ENCODE results near the gene IL31.
"Not testable (repeated sequence)": the region's sequence is repeated elsewhere in the genome, so short reads cannot be mapped to it uniquely, and the experiment has no call there.

IL31 gene

GRCh38 chr12:122190842-122191668 lies 17.0 kb upstream of the IL31 start:
- peak; percentile 43 for DNase-seq

GRCh38 chr12:122189626-122190475 lies 15.8 kb upstream of the IL31 start:
- DNase-seq, result no peak

DNA sequence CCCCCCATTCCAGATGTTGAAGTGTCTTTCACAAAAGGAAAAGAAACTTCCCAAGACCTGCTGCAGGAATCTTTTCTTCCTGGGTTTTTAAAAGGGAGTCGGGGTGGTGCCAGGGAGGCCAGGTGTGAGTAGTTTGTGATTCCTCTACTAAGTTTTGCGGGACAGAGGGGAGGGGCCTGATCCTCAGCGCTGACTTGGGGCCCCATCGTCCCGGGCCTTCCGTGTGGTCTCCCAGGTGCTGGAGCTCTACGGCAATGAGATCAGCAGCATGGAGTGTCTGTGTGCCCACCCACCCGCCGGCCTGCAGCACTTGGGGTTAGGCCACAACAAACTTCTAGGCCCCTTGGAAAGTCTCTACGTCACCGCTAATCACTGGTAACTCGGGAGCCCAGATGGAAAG lies 13.4 kb upstream of the IL31 start:
- DNase-seq, result no peak

- DNase-seq, result no peak
These were observed 11.6 kb upstream of the IL31 start for GRCh38 chr12:122185494-122186082.

DNA sequence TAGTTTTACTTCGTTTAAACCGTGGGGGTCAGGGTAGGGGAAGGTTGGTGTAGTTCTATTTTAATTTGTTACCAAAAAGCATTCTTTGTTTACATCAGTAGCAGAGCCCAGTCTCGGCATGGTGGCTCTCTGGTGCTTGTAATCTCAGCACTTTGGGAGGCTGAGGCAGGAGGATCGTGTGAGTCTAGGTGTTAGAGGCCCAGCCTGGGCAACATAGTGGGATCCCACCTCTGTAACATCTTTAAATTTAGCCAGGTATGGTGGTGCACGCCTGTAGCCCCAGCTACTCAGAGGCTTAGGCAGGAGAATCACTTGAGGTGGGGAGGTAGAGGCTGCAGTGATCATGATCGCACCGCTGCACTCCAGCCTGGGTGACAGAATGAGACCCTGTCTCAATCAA lies 11.1 kb upstream of the IL31 start:
- no peak for DNase-seq

GRCh38 chr12:122184517-122184916 lies 10.5 kb upstream of the IL31 start:
- DNase-seq, result no peak

DNA sequence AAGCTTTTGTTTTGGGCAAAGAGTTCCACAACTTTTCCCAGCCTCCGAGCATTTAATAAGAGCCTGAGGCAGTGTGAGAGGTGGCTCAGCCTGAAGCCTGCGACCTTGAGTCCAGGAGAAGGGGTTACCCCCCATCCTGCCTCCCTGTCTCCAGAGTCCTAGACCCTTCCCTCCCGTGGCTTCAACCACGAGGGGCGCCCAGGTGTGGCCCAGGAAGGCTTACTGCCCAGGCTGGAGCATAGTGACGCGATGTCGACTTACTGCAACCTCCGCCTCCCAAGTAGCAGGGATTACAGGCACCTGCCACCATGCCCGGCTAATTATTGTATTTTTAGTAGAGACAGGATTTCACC lies 9.5 kb upstream of the IL31 start:
- no peak for DNase-seq

DNA sequence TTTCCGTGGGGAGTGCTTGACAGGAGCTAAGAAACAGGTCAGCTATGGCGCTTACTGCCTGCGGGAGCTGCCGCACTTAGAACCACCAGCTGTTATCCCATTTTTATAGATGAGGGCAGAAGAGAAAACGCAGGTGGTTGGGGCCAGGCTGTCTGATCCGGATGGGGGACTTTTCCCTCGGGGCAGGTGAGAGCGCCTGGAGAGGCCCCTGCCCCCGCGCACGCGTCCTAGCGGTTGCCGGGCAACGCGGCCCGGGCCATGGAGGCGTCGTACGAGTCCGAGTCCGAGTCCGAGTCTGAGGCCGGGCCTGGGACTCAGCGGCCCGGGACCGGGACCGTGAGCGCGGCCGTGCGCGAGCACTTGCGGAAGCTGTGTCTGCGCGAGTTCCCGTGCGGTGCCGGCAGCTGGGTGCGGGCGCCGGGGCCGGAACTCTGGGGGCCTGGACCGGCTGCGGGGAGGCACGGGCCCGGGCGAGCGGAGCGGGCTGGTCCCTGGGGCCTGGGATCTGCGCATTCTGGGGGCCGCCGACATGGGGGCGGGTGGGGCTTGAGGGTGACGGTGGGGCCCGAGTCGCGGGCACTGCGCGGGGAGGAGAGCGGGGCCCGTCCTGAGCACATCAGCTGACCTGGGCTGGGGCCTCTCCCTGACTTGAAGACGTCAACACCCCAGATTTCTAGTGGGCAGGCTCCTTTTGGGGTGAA lies 9.0 kb upstream of the IL31 start, which contains the start of gene LRRC43:
Gene LRRC43, plus strand, starts transcription at position 237 of the 701 bp plus-strand sequence. Its CDS starts 22 bp downstream, at position 259.
- DNase-seq, result peak; percentile 36

GRCh38 chr12:122176473-122176872 lies 2.5 kb upstream of the IL31 start:
- DNase-seq, result not testable (repeated sequence)

DNA sequence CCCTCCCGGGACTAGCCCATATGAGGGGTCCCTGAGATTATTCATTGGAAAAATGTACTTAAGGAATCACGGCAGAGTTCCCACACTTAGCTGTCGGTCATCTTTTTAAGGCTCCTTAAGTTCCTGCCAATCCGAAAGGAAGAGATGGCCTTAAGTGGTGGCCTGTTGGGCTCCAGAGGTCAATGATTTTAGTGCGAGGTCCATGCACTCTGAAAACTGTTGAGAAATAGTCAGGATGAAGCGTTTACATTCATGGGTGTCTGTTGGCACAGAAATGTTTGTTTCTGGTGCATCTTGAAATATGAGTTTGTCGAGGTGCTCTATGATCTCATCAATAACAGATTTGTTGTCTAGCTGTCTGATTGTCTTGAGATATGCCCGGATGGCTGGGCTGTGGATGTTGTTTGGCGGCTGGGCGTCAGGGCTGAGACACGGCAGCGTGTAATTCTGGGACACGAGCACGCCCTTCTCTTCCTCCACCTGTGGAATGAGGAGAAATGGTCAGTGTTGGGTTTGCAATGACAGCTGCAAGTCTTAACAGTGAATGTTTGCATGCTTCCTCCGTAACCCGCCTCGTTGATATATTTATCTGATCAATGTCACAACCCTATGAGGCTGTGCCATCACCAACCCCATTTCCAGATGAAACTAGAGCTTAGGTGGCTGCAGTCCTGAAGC lies 1.6 kb downstream of the IL31 start:
- DNase-seq, result no peak

DNA sequence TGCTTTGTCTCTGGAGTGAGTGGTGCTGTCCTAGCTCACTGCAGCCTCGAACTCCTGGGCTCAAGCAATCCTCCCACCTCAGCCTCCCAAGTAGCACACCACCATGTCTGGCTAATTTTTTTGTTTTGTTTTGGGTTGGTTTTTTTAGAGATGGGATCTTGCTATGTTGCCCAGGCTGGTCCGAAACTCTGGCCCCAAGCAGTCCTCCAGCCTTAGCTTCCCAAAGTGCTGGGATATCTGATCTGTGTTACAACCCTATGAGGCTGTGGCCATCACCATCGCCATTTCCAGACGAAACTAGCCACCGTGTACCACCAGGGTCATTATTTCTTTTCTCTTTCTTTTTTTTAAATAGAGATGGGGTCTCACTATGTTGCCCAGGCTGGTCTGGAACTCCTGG lies 2.6 kb downstream of the IL31 start:
- DNase-seq, result no peak

- DNase-seq, result no peak
These were observed 5.5 kb downstream of the IL31 start for GRCh38 chr12:122168492-122168891.

- DNase-seq, result no peak
These were observed 6.6 kb downstream of the IL31 start for GRCh38 chr12:122167356-122167925.

DNA sequence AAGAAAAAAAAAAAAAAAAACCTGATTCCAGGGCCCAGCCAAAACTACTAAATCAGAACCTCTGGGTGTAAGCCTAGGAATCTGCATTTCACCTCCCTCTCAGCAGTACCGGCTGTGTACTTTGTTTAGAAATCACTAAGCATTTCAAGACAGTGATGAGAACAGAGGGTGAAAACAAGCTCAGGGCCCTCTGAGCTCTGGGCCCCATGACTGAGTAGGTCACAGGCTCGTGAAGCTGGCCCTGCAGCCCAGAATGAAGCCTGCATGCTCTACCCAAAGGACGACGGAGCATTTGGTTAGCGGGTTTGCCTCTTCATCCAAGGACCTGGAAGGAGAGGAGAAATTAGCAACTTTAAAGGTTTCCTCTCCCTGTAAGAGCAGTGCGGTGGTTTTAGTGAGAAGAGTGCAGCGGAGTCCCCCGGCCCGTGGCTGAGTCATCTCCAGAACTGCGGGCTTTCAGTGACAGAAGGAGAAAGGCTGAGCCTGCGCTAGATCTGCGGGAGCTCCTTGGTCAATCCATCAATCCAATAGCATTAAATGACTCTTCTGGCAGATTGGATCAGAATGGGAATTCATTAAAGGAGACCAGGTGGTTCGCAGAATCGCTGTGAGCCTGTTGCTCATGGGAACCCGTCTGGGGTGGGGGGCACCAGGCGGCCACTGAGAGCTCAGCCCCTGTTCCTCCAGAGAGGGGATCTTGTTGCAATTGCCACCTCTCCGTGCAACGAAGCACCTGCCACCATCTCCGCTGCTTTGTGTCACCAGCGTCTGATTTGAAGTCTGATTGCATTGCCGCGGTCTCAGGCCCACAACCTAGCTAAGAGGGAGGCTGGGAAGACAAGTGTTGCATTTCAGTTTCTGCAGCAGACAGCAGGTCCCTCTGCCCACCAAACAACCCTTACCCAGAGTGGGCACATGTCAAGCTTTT lies 7.3 kb downstream of the IL31 start:
- no peak for DNase-seq

GRCh38 chr12:122162976-122163375 lies 11.0 kb downstream of the IL31 start:
- DNase-seq, result no peak

- DNase-seq, result no peak
These were observed 12.3 kb downstream of the IL31 start for GRCh38 chr12:122161682-122162081.

DNA sequence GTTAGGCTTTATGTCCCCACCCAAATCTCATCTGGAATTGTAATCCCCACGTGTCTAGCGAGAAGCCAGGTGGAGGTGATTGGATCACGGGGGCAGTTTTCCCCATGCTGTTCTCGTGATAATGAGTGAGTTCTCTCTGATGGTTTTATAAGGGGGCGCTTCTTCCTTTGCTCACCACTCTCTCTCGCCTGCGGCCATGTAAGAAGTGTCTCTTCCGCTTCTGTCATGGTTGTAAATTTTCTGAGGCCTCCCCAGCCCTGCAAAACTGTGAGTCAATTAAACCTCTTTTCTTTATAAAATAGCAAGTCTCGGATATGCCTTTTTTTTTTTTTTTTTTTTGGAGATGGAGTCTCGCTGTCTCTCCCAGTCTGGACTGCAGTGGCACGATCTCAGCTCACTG lies 13.3 kb downstream of the IL31 start:
- DNase-seq, result no peak

DNA sequence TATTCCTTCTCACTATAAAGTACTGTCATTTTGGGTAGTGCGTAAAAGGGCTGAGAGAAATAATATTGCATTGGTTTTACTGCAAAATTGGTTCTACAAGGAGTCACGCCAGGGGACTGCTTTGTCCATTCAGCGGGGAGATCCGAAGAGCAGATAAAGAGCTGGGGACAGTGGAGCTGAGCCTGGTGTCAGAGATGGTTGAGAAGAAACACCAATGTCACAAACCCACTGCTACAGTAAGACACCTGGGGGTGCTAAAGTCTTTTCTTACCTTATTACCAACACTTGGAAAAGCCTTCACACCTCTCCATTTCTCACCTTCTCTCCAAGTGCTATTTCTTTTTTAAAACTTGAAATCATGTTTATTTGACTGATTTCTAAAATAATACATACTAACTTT lies 14.1 kb downstream of the IL31 start:
- no peak for DNase-seq

DNA sequence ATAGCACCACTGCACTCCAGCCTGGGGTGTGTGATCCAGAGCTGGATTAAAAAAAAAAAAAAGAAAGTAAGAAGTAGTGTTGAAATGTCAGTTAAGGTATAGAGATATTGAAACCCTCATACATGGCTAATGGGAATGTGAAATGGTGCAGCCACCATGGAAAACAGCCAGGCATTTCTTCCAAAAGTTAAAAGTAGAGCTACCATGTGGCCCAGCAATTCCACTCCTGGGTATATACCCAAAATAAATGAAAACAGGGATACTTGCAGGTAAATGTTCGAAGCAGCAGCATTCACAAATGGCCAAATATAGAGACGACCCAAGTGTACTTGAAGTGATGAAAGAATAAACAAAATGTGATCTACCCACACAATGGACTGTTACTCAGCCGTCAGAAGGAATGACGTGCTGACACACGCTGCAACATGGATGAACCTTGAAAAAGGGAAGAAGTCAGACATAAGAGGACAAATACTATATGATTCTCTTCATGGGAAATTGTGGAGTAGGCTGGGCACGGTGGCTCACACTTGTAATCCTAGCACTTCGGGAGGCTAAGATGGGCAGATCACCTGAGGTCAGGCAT lies 15.2 kb downstream of the IL31 start:
- no peak for DNase-seq

DNA sequence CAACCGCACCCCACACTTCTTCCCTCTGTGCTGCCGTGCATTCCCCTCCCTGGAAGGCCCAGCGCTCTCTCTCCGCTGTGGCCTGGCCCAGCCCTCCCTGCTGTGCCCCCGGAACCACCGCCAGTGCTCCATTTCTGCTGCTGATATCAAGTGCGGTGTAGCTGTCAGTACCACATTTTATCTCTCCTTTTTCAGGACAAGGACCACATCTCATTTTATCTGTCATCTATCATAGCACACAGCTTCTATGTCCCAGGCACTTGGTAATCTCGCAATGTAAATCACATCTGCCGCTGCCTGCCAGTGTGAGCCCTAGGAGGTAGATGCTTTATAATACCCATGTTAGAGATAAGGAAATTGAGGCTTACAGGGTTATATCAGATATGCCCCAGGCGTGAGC lies 18.3 kb downstream of the IL31 start:
- DNase-seq, result no peak

DNA sequence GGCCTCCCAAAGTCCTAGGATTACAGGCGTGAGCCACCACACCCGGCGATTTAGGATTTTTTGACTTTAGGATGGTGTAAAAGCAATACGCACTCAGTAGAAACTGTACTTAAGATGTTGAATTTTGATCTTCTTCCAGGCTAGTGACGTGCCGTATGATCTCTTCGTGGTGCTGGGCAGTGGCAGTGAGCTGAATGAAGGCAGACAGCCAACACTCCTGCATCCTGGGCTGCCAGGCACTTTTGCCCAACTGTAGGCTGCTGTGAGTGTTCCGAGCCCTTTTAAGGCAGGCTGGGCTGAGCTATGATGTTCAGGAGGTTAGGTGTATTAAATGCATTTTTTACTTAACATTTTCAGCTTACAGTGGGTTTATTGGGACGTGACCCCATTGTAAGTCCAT lies 21.3 kb downstream of the IL31 start:
- DNase-seq, result no peak

Data from DMS153 (cell line).